Activated CD4-positive, alpha-beta T cell treated with anti-CD3 and anti-CD28 coated beads, Interleukin-2, amount 50 U/mL, for 48 hours (primary cell): ENCODE results near the gene CABP4.
"Not testable (repeated sequence)": the region's sequence is repeated elsewhere in the genome, so short reads cannot be mapped to it uniquely, and the experiment has no call there.

Experiments used
- DNase-seq, 2 experiments: peaks; one replicate each; pipeline ENCODE4 v3.0.0-alpha.2; 2020

The CABP4 gene

GRCh38 chr11:67456068-67456705, 1.0 kb downstream of the CABP4 start:
- no peak for DNase-seq

GRCh38 chr11:67457453-67457852, 2.3 kb downstream of the CABP4 start:
- no peak for DNase-seq

- DNase-seq, result no peak
These were observed 3.1 kb downstream of the CABP4 start for GRCh38 chr11:67458266-67458665.

- no peak for DNase-seq
These were observed 8.0 kb downstream of the CABP4 start for GRCh38 chr11:67463186-67463585.

GRCh38 chr11:67463680-67464410, 8.7 kb downstream of the CABP4 start:
- no peak for DNase-seq

GRCh38 chr11:67464411-67465188, 9.4 kb downstream of the CABP4 start:
- peak; percentile 91 to 92 for DNase-seq

- DNase-seq, result no peak
These were observed 10.0 kb downstream of the CABP4 start for GRCh38 chr11:67465189-67465510.

- not testable (repeated sequence) for DNase-seq
These were observed 10.4 kb downstream of the CABP4 start for GRCh38 chr11:67465530-67465929.

- no peak for DNase-seq
These were observed 11.2 kb downstream of the CABP4 start for GRCh38 chr11:67466367-67466766.

- DNase-seq, result no peak
These were observed 12.0 kb downstream of the CABP4 start for GRCh38 chr11:67466962-67467771.

- DNase-seq, result peak in 1 of 2 experiments; percentile 62
These were observed 12.9 kb downstream of the CABP4 start for GRCh38 chr11:67468056-67468455.

- peak in 1 of 2 experiments; percentile 51 for DNase-seq
These were observed 13.3 kb downstream of the CABP4 start for GRCh38 chr11:67468456-67468758.

GRCh38 chr11:67468759-67469507, 13.8 kb downstream of the CABP4 start, which contains the start of gene TMEM134:
Gene TMEM134, minus strand, starts transcription at chr11:67469251. Its CDS starts 59 bp downstream, at chr11:67469192.
- peak; percentile 88 to 91 for DNase-seq

- no peak for DNase-seq
These were observed 14.3 kb downstream of the CABP4 start for GRCh38 chr11:67469508-67469811.

- no peak for DNase-seq
These were observed 15.3 kb downstream of the CABP4 start for GRCh38 chr11:67470337-67471002.

GRCh38 chr11:67472882-67473281, 17.7 kb downstream of the CABP4 start:
- DNase-seq, result no peak

- DNase-seq, result not testable (repeated sequence)
These were observed 21.5 kb downstream of the CABP4 start for GRCh38 chr11:67476692-67477091.

GRCh38 chr11:67477344-67478050, 22.3 kb downstream of the CABP4 start:
- not testable (repeated sequence) for DNase-seq

- no peak for DNase-seq
These were observed 27.2 kb downstream of the CABP4 start for GRCh38 chr11:67482275-67482826.

GRCh38 chr11:67482827-67483798, 28.0 kb downstream of the CABP4 start, which contains the start of gene AIP:
Gene AIP, plus strand, starts transcription at chr11:67483026. Its CDS starts 133 bp downstream, at chr11:67483159.
- DNase-seq, result peak; percentile 97 to 98
